CD8-positive, alpha-beta memory T cell (primary cell): ENCODE data around the gene CNOT6L. TPM values are rescaled to one million over a fixed set of nuclear protein-coding genes. Genes with fewer than 3 reads are reported as not detected.

Source experiments
- CTCF ChIA-PET: fragments of 350-600 bp; sonication (Branson Sonifier 250); formaldehyde crosslinking; loops from one replicate; lab custom pipeline; 2021; ENCODE audit warnings: antibody characterized with exemption; lab: Charles Lee
- POLR2A ChIA-PET: fragments of 350-600 bp; sonication (Branson Sonifier 250); formaldehyde crosslinking; loops from one replicate; lab custom pipeline; 2021; ENCODE audit warnings: antibody characterized with exemption; lab: Charles Lee
- DNase-seq, 5 donors: peaks; one replicate each; pipeline versions ENCODE4 v3.0.0 to v3.0.0-alpha.2; 2020 to 2022; ENCODE audit warnings: mixed read lengths in 1 of 5
- H3K27ac ChIP-seq: one replicate; pipeline ENCODE4 v1.7.0; 2013; ENCODE audit warnings: low read depth, mild to moderate bottlenecking, low read length, moderate library complexity
- H3K27me3 ChIP-seq: 2 replicates; pipeline ENCODE4 v1.7.0; 2013; ENCODE audit warnings: low read length, mild to moderate bottlenecking; ENCODE audit not compliant: insufficient read depth, poor library complexity, severe bottlenecking
- H3K36me3 ChIP-seq: 2 replicates; pipeline ENCODE4 v1.7.0; 2013; ENCODE audit warnings: mild to moderate bottlenecking, low read length, moderate library complexity; ENCODE audit not compliant: insufficient read depth
- H3K4me1 ChIP-seq: 2 replicates; pipeline ENCODE4 v1.7.0; 2013; ENCODE audit warnings: mild to moderate bottlenecking, low read length, moderate library complexity; ENCODE audit not compliant: insufficient read depth
- H3K4me3 ChIP-seq: 2 replicates; pipeline ENCODE4 v1.7.0; 2013; ENCODE audit warnings: mild to moderate bottlenecking, low read length
- H3K9me3 ChIP-seq: 2 replicates; pipeline ENCODE4 v1.7.0; 2013; ENCODE audit warnings: mild to moderate bottlenecking, low read length
- H3K27ac Mint-ChIP-seq, 8 donors: one replicate each; pipeline ENCODE4 v1.8.0; 2020 to 2021; ENCODE audit warnings: mixed read lengths in 8 of 8, mild to moderate bottlenecking in 6 of 8, inconsistent platforms in 3 of 8, moderate library complexity in 3 of 8
- H3K27me3 Mint-ChIP-seq, 2 donors: one replicate each; pipeline ENCODE4 v1.8.0; 2020 to 2021; ENCODE audit warnings: mixed read lengths in 2 of 2, mild to moderate bottlenecking in 1 of 2, moderate library complexity in 1 of 2
- H3K36me3 Mint-ChIP-seq, 3 donors: one replicate each; pipeline ENCODE4 v1.8.0; 2020 to 2021; ENCODE audit warnings: mixed read lengths in 3 of 3, inconsistent platforms in 1 of 3, mild to moderate bottlenecking in 1 of 3
- H3K4me1 Mint-ChIP-seq, 3 donors: one replicate each; pipeline ENCODE4 v1.8.0; 2020 to 2021; ENCODE audit warnings: mixed read lengths in 3 of 3, inconsistent platforms in 1 of 3, mild to moderate bottlenecking in 1 of 3
- H3K4me3 Mint-ChIP-seq, 7 donors: one replicate each; pipeline ENCODE4 v1.8.0; 2020 to 2021; ENCODE audit warnings: mixed read lengths in 7 of 7, mild to moderate bottlenecking in 6 of 7, moderate library complexity in 4 of 7, inconsistent platforms in 2 of 7
- H3K9me3 Mint-ChIP-seq, 5 donors: one replicate each; pipeline ENCODE4 v1.8.0; 2020 to 2022; ENCODE audit warnings: mixed read lengths in 5 of 5, mild to moderate bottlenecking in 3 of 5, moderate library complexity in 2 of 5, inconsistent platforms in 1 of 5
- polyA plus RNA-seq: library from polyadenylated mRNA; unstranded; fragments of 300-500 nt; fragmentation: Illumina TruSeq; gene quantifications from one replicate; pipeline ENCODE4 v1.2.3, GENCODE V29; 2021
- total RNA-seq, 2 experiments: library from RNA; stranded (reverse); gene quantifications; one replicate each; pipeline ENCODE4 v1.2.3, GENCODE V29; 2021

The CNOT6L gene
- total and polyA plus RNA-seq, 3 experiments from 2014 or later = 45.2 to 100 (median 96.5) TPM

- no peaks in the 10 kb centered on the region for H3K36me3 Mint-ChIP-seq
- H3K27ac ChIP-seq = no peak overlapping the region
- ChIA-PET CTCF (no interaction called here), POLR2A (no interaction called here)
- no peak overlapping the region for H3K27ac Mint-ChIP-seq
- H3K4me1 Mint-ChIP-seq = no peaks in the 10 kb centered on the region
- H3K9me3 Mint-ChIP-seq = no peaks in the 10 kb centered on the region
- no peaks in the 10 kb centered on the region for H3K4me1 ChIP-seq
- H3K9me3 ChIP-seq = no peaks in the 10 kb centered on the region
- H3K36me3 ChIP-seq = no peaks in the 10 kb centered on the region
- no peaks in the 10 kb centered on the region for H3K27me3 ChIP-seq
- H3K4me3 Mint-ChIP-seq = no peak overlapping the region
- H3K4me3 ChIP-seq = no peak overlapping the region
- H3K27me3 Mint-ChIP-seq = peaks cover 0 to 4% of the 10 kb centered on the region in 2 donors
- no peak for DNase-seq
Measured at GRCh38 chr4:77695774-77696173, 123.4 kb downstream of the CNOT6L start.

DNA sequence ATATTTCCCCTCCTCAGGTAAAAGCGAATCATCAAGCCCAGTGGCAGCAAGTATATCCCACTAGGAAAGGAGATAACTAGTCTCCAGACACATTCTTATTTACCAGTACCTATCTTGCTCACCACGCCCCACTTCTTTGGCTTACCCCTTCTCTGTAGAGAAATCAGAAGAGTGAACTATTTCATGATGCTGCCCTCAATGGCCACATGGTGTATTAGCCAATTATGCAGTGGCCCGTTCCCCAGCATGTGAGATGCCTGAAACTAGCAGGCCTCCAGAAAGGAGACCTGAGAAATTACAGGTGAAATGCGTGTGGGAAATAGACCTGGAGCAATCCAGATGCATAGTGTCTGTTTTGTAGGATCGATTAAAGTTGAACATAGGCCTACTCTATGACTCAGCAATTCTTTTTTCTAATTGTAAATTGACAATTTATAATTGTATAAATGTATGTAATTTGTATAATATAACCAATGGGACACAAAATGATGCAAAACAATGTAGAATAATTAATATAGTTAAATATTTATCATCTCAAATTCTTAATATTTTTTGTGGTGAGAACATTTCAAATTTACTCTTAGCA lies 126.2 kb downstream of the CNOT6L start:
- no peaks in the 10 kb centered on the region for H3K4me1 ChIP-seq
- H3K4me3 Mint-ChIP-seq = no peak overlapping the region
- POLR2A ChIA-PET = no interaction called here
- DNase-seq = no peak
- no peaks in the 10 kb centered on the region for H3K9me3 Mint-ChIP-seq
- no peak overlapping the region for H3K27ac ChIP-seq
- CTCF ChIA-PET = no interaction called here
- H3K4me1 Mint-ChIP-seq = no peaks in the 10 kb centered on the region
- H3K27me3 Mint-ChIP-seq = peaks cover 0 to 4% of the 10 kb centered on the region in 2 donors
- no peak overlapping the region for H3K27ac Mint-ChIP-seq
- no peak overlapping the region for H3K4me3 ChIP-seq
- H3K9me3 ChIP-seq = no peaks in the 10 kb centered on the region
- H3K27me3 ChIP-seq = no peaks in the 10 kb centered on the region
- no peaks in the 10 kb centered on the region for H3K36me3 ChIP-seq
- peaks cover 0 to 7% (median 0%) of the 10 kb centered on the region in 3 donors for H3K36me3 Mint-ChIP-seq

- no peaks in the 10 kb centered on the region for H3K4me1 Mint-ChIP-seq
- no peaks in the 10 kb centered on the region for H3K4me1 ChIP-seq
- no peaks in the 10 kb centered on the region for H3K27me3 ChIP-seq
- H3K27me3 Mint-ChIP-seq = peaks cover 4 to 5% of the 10 kb centered on the region in 2 donors
- no peak overlapping the region for H3K4me3 Mint-ChIP-seq
- H3K36me3 ChIP-seq = no peaks in the 10 kb centered on the region
- H3K9me3 Mint-ChIP-seq = no peaks in the 10 kb centered on the region
- CTCF ChIA-PET = no interaction called here
- no peaks in the 10 kb centered on the region for H3K9me3 ChIP-seq
- DNase-seq = no peak
- no peak overlapping the region for H3K27ac Mint-ChIP-seq
- POLR2A ChIA-PET = no interaction called here
- H3K4me3 ChIP-seq = no peak overlapping the region
- H3K36me3 Mint-ChIP-seq = peaks cover 0 to 2% (median 0%) of the 10 kb centered on the region in 3 donors
- H3K27ac ChIP-seq = no peak overlapping the region
Measured at GRCh38 chr4:77681792-77682191, 137.4 kb downstream of the CNOT6L start.

DNA sequence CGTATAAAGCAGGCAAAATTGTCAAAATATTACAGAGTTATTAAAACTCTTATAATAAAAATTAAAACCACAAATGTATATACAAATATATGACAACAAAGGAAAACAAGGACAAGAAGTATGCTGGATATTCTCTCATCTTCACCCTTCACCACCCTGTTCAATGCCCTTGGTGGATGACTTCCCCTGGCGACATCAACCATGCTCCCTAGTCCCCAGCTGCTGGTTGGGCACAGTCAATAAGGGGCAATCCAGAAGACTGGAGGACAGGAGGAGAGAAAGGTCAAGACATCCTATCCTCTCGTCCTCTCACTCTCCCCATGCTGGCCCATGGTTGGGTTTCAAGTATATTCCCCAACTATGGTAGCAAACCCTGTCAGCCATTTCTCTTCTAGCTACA lies 142.3 kb downstream of the CNOT6L start:
- no peaks in the 10 kb centered on the region for H3K9me3 Mint-ChIP-seq
- H3K4me1 Mint-ChIP-seq = no peaks in the 10 kb centered on the region
- Histone ChIP-seq H3K9me3 (no peaks in the 10 kb centered on the region), H3K4me3 (no peak overlapping the region), H3K4me1 (no peaks in the 10 kb centered on the region), H3K36me3 (no peaks in the 10 kb centered on the region), H3K27me3 (no peaks in the 10 kb centered on the region), H3K27ac (no peak overlapping the region)
- no peak overlapping the region for H3K27ac Mint-ChIP-seq
- ChIA-PET CTCF (no interaction called here), POLR2A (no interaction called here)
- no peak for DNase-seq
- peaks cover 3 to 4% of the 10 kb centered on the region in 2 donors for H3K27me3 Mint-ChIP-seq
- peaks cover 0 to 4% (median 2%) of the 10 kb centered on the region in 3 donors for H3K36me3 Mint-ChIP-seq
- no peak overlapping the region for H3K4me3 Mint-ChIP-seq

DNA sequence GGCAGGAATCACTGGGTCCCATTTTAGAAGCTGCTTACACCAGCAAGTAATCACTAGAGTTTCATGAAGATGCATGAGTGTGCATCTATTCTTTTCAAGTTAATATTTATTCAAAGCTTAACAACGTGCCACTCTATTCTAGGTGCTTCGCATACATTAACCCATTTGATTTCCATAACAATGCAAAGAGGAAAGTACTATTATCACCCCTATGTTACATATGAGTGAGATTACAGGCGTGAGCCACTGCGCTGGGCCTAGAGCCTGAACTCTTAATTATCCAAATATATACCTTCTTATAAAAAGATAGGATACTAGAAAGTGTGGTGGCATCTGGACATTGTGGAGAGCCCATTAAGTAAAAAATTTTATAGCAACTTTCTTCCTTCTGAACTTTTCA lies 148.1 kb downstream of the CNOT6L start:
- CTCF ChIA-PET = interaction anchor here (1.5 kb wide), 1 partner anchor 62 kb away, joined by 3 read pairs; no protein-coding TSS in a partner anchor

GRCh38 chr4:77669946-77670590 lies 149.1 kb downstream of the CNOT6L start:
- Histone ChIP-seq H3K4me3 (no peak overlapping the region), H3K27me3 (no peaks in the 10 kb centered on the region), H3K27ac (no peak overlapping the region), H3K9me3 (no peaks in the 10 kb centered on the region), H3K36me3 (no peaks in the 10 kb centered on the region), H3K4me1 (no peaks in the 10 kb centered on the region)
- Mint-ChIP-seq H3K36me3 (peaks cover 0 to 4% (median 0%) of the 10 kb centered on the region in 3 donors), H3K4me1 (no peaks in the 10 kb centered on the region), H3K9me3 (no peaks in the 10 kb centered on the region), H3K27ac (no peak overlapping the region), H3K4me3 (no peak overlapping the region), H3K27me3 (no peaks in the 10 kb centered on the region)
- POLR2A ChIA-PET = no interaction called here
- CTCF ChIA-PET = no interaction called here
- no peak for DNase-seq

More for the DNA sequence above, 148.1 kb downstream of the CNOT6L start:
- POLR2A ChIA-PET = no interaction called here
- H3K4me1 Mint-ChIP-seq = no peaks in the 10 kb centered on the region
- H3K36me3 ChIP-seq = no peaks in the 10 kb centered on the region
- H3K4me3 Mint-ChIP-seq = no peak overlapping the region
- H3K36me3 Mint-ChIP-seq = peaks cover 0 to 4% (median 0%) of the 10 kb centered on the region in 3 donors
- no peak overlapping the region for H3K27ac ChIP-seq
- H3K27me3 ChIP-seq = no peaks in the 10 kb centered on the region
- H3K4me3 ChIP-seq = no peak overlapping the region
- H3K9me3 Mint-ChIP-seq = no peaks in the 10 kb centered on the region
- H3K9me3 ChIP-seq = no peaks in the 10 kb centered on the region
- no peak overlapping the region for H3K27ac Mint-ChIP-seq
- no peak for DNase-seq
- no peaks in the 10 kb centered on the region for H3K4me1 ChIP-seq
- H3K27me3 Mint-ChIP-seq = no peaks in the 10 kb centered on the region

DNA sequence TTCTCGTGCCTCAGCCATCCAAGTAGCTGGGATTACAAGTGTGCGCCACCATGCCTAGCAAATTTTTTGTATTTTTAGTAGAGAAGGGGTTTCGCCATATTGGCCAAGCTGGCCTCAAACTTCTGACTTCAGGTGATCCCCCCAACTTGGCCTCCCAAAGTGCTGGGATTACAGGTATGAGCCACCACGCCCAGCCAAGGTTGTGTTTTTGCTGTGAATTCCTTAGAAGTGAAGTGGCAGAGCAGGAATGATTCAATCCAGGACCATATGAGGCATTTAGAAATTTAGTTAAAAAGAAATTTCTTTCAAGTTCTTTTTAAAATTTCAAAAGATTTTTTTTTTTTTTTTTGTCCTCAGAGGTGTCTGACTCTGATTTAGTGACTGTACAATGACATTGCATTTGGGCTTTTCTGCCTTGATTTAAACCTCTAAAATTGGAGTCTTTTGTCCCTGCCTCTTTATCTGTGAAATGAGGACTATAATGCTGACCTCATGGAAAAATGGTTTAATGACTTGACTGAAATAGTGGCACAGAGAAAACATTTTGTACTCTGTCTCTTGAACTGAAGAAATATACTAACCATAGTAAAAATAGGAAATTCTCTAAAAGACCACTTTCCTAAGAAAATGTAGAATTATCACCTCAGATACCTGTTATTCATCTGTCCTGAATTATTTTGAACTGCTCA lies 153.6 kb downstream of the CNOT6L start:
- Mint-ChIP-seq H3K4me1 (no peaks in the 10 kb centered on the region), H3K27me3 (no peaks in the 10 kb centered on the region), H3K27ac (no peak overlapping the region), H3K4me3 (no peak overlapping the region), H3K9me3 (peaks cover 0 to under 1% (median 0%) of the 10 kb centered on the region in 5 donors), H3K36me3 (no peaks in the 10 kb centered on the region)
- Histone ChIP-seq H3K36me3 (no peaks in the 10 kb centered on the region), H3K27me3 (no peaks in the 10 kb centered on the region), H3K9me3 (no peaks in the 10 kb centered on the region), H3K27ac (no peak overlapping the region), H3K4me3 (no peak overlapping the region), H3K4me1 (no peaks in the 10 kb centered on the region)
- POLR2A ChIA-PET = no interaction called here
- DNase-seq = no peak
- CTCF ChIA-PET = no interaction called here
